ENCODE data around the gene SLIT3.

SLIT3 gene

GRCh38 chr5:168961681-168962080 is 339.3 kb downstream of the SLIT3 start:
- Histone ChIP-seq H3K27me3 (ENCODE audit: insufficient read depth, poor library complexity, severe bottlenecking) (peaks cover 3% of the 10 kb centered on the region), H3K27ac (replicated peaks) (no peak overlapping the region), H3K4me3 (replicated peaks; ENCODE audit: insufficient read depth, low read length) (no peak overlapping the region)
- DNase-seq (ENCODE audit: low read depth in 1 of 2, low spot score in 1 of 2), result no peak
- TF ChIP-seq CTCF (IDR thresholded peaks at IDR 0.05; ENCODE audit: insufficient read depth, low read length) (no peak), GABPA (IDR thresholded peaks at IDR 0.05; ENCODE audit: low read depth) (no peak), SPI1 (IDR thresholded peaks at IDR 0.05; ENCODE audit: borderline replicate concordance, low read depth) (no peak), POLR2AphosphoS5 (IDR thresholded peaks at IDR 0.05; ENCODE audit: low read depth) (no peak), REST (IDR thresholded peaks at IDR 0.05; ENCODE audit: insufficient replicate concordance, low read depth) (no peak)

GRCh38 chr5:168960497-168960896 is 340.4 kb downstream of the SLIT3 start:
- H3K27me3 ChIP-seq (ENCODE audit: insufficient read depth, poor library complexity, severe bottlenecking), result no peaks in the 10 kb centered on the region
- no peak for DNase-seq (ENCODE audit: low read depth in 1 of 2, low spot score in 1 of 2)
- H3K4me3 ChIP-seq (replicated peaks; ENCODE audit: insufficient read depth, low read length), result no peak overlapping the region
- no peak overlapping the region for H3K27ac ChIP-seq (replicated peaks)
- no peak for TF ChIP-seq POLR2AphosphoS5 (IDR thresholded peaks at IDR 0.05; ENCODE audit: low read depth)
- no peak for TF ChIP-seq REST (IDR thresholded peaks at IDR 0.05; ENCODE audit: insufficient replicate concordance, low read depth)
- TF ChIP-seq SPI1 (IDR thresholded peaks at IDR 0.05; ENCODE audit: borderline replicate concordance, low read depth), result no peak
- no peak for TF ChIP-seq GABPA (IDR thresholded peaks at IDR 0.05; ENCODE audit: low read depth)
- TF ChIP-seq CTCF (IDR thresholded peaks at IDR 0.05; ENCODE audit: insufficient read depth, low read length), result no peak

- Histone ChIP-seq H3K27ac (replicated peaks) (no peak overlapping the region), H3K4me3 (replicated peaks; ENCODE audit: insufficient read depth, low read length) (no peak overlapping the region), H3K27me3 (ENCODE audit: insufficient read depth, poor library complexity, severe bottlenecking) (no peaks in the 10 kb centered on the region)
- no peak for DNase-seq (ENCODE audit: low read depth in 1 of 2, low spot score in 1 of 2)
- no peak for TF ChIP-seq SPI1 (IDR thresholded peaks at IDR 0.05; ENCODE audit: borderline replicate concordance, low read depth)
- no peak for TF ChIP-seq CTCF (IDR thresholded peaks at IDR 0.05; ENCODE audit: insufficient read depth, low read length)
- TF ChIP-seq REST (IDR thresholded peaks at IDR 0.05; ENCODE audit: insufficient replicate concordance, low read depth), result no peak
- TF ChIP-seq GABPA (IDR thresholded peaks at IDR 0.05; ENCODE audit: low read depth), result no peak
Observed at GRCh38 chr5:168953351-168953750, 347.6 kb downstream of the SLIT3 start.
